ENCODE data around the gene LRMDA.

DNA sequence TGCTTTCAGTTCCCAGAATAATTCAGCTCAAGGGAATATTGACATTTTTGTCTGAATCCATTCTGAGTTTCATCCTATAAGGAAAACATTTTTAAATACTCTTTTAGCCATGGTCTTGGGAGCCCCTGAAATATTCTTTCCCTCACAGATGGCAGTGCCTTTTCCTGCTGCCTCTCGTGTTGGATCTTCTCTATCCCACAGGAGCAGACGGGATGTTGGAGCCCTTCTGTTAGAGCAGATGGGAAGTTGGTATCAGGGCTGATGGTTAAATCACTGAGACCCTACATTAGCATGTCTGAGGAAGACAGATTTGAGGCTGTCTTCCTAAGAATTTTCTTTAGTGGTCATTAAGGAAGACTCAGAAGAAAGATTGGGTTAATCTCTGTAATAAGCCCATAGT lies 737.8 kb downstream of the LRMDA start:
- TF ChIP-seq, protein P1, sequence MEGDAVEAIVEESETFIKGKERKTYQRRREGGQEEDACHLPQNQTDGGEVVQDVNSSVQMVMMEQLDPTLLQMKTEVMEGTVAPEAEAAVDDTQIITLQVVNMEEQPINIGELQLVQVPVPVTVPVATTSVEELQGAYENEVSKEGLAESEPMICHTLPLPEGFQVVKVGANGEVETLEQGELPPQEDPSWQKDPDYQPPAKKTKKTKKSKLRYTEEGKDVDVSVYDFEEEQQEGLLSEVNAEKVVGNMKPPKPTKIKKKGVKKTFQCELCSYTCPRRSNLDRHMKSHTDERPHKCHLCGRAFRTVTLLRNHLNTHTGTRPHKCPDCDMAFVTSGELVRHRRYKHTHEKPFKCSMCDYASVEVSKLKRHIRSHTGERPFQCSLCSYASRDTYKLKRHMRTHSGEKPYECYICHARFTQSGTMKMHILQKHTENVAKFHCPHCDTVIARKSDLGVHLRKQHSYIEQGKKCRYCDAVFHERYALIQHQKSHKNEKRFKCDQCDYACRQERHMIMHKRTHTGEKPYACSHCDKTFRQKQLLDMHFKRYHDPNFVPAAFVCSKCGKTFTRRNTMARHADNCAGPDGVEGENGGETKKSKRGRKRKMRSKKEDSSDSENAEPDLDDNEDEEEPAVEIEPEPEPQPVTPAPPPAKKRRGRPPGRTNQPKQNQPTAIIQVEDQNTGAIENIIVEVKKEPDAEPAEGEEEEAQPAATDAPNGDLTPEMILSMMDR (conservative IDR thresholded peaks at IDR 0.05; ENCODE audit: low read depth, low read length): no peak
- TF ChIP-seq EZH2 (IDR thresholded peaks at IDR 0.05; ENCODE audit: low read length, unreplicated experiment) (no peak), EZH2phosphoT487 (IDR thresholded peaks at IDR 0.05; ENCODE audit: borderline replicate concordance, low read length) (no peak)
